ENCODE data around the gene AMH.

DNA sequence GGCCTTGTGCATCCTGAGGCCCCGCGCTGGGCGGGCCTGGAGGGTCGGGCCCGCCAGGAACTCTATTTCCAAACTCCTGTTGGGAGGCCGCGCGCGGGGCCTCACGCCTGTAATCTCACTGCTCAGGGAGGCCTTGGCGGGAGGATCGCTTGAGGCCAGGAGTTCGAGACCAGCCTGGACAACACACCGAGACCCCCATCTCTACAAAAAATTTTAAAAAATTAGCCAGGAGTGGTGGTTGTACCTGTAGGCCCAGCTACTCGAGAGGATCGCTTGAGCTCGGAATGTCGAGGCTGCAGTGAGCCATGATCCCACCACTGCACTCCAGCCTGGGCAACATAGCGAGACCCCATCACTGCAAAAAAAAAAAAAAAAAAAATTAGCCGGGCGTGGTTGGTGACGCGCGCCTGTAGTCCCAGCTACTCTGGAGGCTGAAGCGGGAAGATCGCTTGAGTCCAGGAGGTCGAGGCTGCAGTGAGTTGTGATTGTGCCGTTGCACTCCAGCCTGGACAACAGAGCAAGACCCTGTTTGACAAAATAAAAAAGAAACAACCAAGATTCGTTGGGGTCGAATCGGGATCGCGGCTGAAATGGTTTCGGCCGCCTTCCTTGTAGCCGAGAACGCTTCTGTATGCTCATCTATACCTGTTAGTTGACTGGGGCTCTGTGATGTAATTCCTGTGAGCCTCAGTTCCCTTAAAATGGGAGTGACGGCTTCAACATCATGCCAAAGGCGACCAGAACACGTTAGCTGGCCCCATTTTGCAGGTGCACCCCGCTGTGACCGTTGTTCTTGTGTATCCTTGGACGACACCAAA, 11.9 kb upstream of the AMH start:
- no peak for TF ChIP-seq SALL2 (tag by site-specific recombination; IDR thresholded peaks at IDR 0.05; ENCODE audit: borderline replicate concordance)
- TF ChIP-seq, protein P1, sequence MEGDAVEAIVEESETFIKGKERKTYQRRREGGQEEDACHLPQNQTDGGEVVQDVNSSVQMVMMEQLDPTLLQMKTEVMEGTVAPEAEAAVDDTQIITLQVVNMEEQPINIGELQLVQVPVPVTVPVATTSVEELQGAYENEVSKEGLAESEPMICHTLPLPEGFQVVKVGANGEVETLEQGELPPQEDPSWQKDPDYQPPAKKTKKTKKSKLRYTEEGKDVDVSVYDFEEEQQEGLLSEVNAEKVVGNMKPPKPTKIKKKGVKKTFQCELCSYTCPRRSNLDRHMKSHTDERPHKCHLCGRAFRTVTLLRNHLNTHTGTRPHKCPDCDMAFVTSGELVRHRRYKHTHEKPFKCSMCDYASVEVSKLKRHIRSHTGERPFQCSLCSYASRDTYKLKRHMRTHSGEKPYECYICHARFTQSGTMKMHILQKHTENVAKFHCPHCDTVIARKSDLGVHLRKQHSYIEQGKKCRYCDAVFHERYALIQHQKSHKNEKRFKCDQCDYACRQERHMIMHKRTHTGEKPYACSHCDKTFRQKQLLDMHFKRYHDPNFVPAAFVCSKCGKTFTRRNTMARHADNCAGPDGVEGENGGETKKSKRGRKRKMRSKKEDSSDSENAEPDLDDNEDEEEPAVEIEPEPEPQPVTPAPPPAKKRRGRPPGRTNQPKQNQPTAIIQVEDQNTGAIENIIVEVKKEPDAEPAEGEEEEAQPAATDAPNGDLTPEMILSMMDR (tag by site-specific recombination; IDR thresholded peaks at IDR 0.05): no peak
- no peak for TF ChIP-seq ZNF76 (tag by site-specific recombination; IDR thresholded peaks at IDR 0.05; ENCODE audit: borderline replicate concordance, low read depth)
- no peak for TF ChIP-seq ZFP37 (tag by site-specific recombination; IDR thresholded peaks at IDR 0.05)
- TF ChIP-seq, protein P2, sequence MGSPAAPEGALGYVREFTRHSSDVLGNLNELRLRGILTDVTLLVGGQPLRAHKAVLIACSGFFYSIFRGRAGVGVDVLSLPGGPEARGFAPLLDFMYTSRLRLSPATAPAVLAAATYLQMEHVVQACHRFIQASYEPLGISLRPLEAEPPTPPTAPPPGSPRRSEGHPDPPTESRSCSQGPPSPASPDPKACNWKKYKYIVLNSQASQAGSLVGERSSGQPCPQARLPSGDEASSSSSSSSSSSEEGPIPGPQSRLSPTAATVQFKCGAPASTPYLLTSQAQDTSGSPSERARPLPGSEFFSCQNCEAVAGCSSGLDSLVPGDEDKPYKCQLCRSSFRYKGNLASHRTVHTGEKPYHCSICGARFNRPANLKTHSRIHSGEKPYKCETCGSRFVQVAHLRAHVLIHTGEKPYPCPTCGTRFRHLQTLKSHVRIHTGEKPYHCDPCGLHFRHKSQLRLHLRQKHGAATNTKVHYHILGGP (tag by site-specific recombination; IDR thresholded peaks at IDR 0.05): no peak
- TF ChIP-seq, protein P3, sequence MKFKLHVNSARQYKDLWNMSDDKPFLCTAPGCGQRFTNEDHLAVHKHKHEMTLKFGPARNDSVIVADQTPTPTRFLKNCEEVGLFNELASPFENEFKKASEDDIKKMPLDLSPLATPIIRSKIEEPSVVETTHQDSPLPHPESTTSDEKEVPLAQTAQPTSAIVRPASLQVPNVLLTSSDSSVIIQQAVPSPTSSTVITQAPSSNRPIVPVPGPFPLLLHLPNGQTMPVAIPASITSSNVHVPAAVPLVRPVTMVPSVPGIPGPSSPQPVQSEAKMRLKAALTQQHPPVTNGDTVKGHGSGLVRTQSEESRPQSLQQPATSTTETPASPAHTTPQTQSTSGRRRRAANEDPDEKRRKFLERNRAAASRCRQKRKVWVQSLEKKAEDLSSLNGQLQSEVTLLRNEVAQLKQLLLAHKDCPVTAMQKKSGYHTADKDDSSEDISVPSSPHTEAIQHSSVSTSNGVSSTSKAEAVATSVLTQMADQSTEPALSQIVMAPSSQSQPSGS (tag by site-specific recombination; IDR thresholded peaks at IDR 0.05; ENCODE audit: low read depth): no peak
- TF ChIP-seq, protein P4, sequence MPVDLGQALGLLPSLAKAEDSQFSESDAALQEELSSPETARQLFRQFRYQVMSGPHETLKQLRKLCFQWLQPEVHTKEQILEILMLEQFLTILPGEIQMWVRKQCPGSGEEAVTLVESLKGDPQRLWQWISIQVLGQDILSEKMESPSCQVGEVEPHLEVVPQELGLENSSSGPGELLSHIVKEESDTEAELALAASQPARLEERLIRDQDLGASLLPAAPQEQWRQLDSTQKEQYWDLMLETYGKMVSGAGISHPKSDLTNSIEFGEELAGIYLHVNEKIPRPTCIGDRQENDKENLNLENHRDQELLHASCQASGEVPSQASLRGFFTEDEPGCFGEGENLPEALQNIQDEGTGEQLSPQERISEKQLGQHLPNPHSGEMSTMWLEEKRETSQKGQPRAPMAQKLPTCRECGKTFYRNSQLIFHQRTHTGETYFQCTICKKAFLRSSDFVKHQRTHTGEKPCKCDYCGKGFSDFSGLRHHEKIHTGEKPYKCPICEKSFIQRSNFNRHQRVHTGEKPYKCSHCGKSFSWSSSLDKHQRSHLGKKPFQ (tag by site-specific recombination; IDR thresholded peaks at IDR 0.05): no peak
- TF ChIP-seq ZNF548 (tag by site-specific recombination; IDR thresholded peaks at IDR 0.05): no peak

Measured in HEK293 (cell line).